ENCODE data around the gene CAMKV. TPM values are rescaled to one million over a fixed set of nuclear protein-coding genes. Genes with fewer than 3 reads are reported as not detected.
A peak's percentile ranks its signal among the peaks of the same experiment; 100 is the strongest.

The CAMKV gene
- total and polyA plus RNA-seq, 2 of the 8 experiments (the other 6 are each of a cell fraction or from before 2014, with no cell fraction given) = 56.3 to 66.4 TPM

- TF ChIP-seq NRF1 (IDR thresholded peaks at IDR 0.05; ENCODE audit: low read depth, low read length) = no peak
- no peak for TF ChIP-seq SRF (IDR thresholded peaks at IDR 0.05; ENCODE audit: low read depth, low read length)
- TF ChIP-seq CEBPB (IDR thresholded peaks at IDR 0.05; ENCODE audit: low read depth, low read length) = no peak
- TF ChIP-seq RXRA (IDR thresholded peaks at IDR 0.05; ENCODE audit: insufficient read depth, low read depth, low read length) = no peak
- TF ChIP-seq RFX5 (IDR thresholded peaks at IDR 0.05; ENCODE audit: borderline replicate concordance, low read depth, low read length) = no peak
- no peak for TF ChIP-seq KDM1A (IDR thresholded peaks at IDR 0.05; ENCODE audit: borderline replicate concordance, low read length)
- TF ChIP-seq EGR1 (IDR thresholded peaks at IDR 0.05; ENCODE audit: borderline replicate concordance, low read depth, low read length) = peak; percentile 56; the same call in 1 of the 2 replicates
- TF ChIP-seq POU5F1 (IDR thresholded peaks at IDR 0.05; ENCODE audit: low read depth, low read length) = no peak
- TF ChIP-seq CBX5 (IDR thresholded peaks at IDR 0.05; ENCODE audit: low read depth, low read length) = no peak
- no peak for TF ChIP-seq HDAC6 (IDR thresholded peaks at IDR 0.05; ENCODE audit: low read depth, low read length)
- no peak for TF ChIP-seq TEAD4 (IDR thresholded peaks at IDR 0.05; ENCODE audit: low read depth, low read length)
- TF ChIP-seq ZNF274 (IDR thresholded peaks at IDR 0.05; ENCODE audit: borderline replicate concordance, extremely low read depth, low read length) = no peak
- no peak for TF ChIP-seq SUZ12 (IDR thresholded peaks at IDR 0.05; ENCODE audit: low read length)
- TF ChIP-seq, protein P1, sequence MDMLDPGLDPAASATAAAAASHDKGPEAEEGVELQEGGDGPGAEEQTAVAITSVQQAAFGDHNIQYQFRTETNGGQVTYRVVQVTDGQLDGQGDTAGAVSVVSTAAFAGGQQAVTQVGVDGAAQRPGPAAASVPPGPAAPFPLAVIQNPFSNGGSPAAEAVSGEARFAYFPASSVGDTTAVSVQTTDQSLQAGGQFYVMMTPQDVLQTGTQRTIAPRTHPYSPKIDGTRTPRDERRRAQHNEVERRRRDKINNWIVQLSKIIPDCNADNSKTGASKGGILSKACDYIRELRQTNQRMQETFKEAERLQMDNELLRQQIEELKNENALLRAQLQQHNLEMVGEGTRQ (IDR thresholded peaks at IDR 0.05; ENCODE audit: low read length) = no peak
- 0 out of 2 replicates have a peak, but pooled peaks have one; percentile 21 for TF ChIP-seq GTF2F1 (IDR thresholded peaks at IDR 0.05; ENCODE audit: borderline replicate concordance, low read depth, low read length)
- TF ChIP-seq CTBP2 (IDR thresholded peaks at IDR 0.05; ENCODE audit: borderline replicate concordance, insufficient read depth, insufficient read length, low read length) = no peak
- no peak for TF ChIP-seq BACH1 (IDR thresholded peaks at IDR 0.05; ENCODE audit: low read length)
- TF ChIP-seq SP1 (IDR thresholded peaks at IDR 0.05; ENCODE audit: low read depth, low read length) = peak; percentile 75; the same call in 1 of the 2 replicates
- TF ChIP-seq SIN3A (conservative IDR thresholded peaks at IDR 0.05 in 1 of 2, IDR thresholded peaks at IDR 0.05 in 1 of 2; ENCODE audit: low read depth in 1 of 2, low read length in 2 of 2) = peak in 1 of 2 experiments; percentile 69; a peak in 1 of 4 replicates
- TF ChIP-seq SP4 (IDR thresholded peaks at IDR 0.05; ENCODE audit: low read length) = peak; percentile 91; the same call in 1 of the 2 replicates
- no peak for TF ChIP-seq BCL11A (IDR thresholded peaks at IDR 0.05; ENCODE audit: low read depth in 2 of 2, low read length in 2 of 2)
- peak; percentile 90 for TF ChIP-seq GABPA (IDR thresholded peaks at IDR 0.05; ENCODE audit: borderline replicate concordance, insufficient read depth, low read length)
- TF ChIP-seq JUN (IDR thresholded peaks at IDR 0.05; ENCODE audit: low read depth, low read length) = no peak
Measured at GRCh38 chr3:49856181-49857005, 13.3 kb downstream of the CAMKV start, which contains the start of gene TRAIP (continued).
